Mononuclear cell (primary cell): Measurements from ENCODE around the gene DNAJC18. TPM values are rescaled to one million over a fixed set of nuclear protein-coding genes. Genes with fewer than 3 reads are reported as not detected.
"Not testable (repeated sequence)": the region's sequence is repeated elsewhere in the genome, so short reads cannot be mapped to it uniquely, and the experiment has no call there.

ENCODE experiments used
- H3K27me3 ChIP-seq: 2 replicates; pipeline ENCODE4 v1.6.0; 2011; ENCODE audit warnings: low read length, control low read depth; ENCODE audit not compliant: insufficient read depth
- H3K4me1 ChIP-seq: 2 replicates; pipeline ENCODE4 v1.5.1; 2011; ENCODE audit warnings: mild to moderate bottlenecking, low read length, control low read depth; ENCODE audit not compliant: insufficient read depth
- H3K4me3 ChIP-seq: 2 replicates; pipeline ENCODE4 v1.5.1; 2011; ENCODE audit warnings: mild to moderate bottlenecking, low read length, moderate library complexity
- H3K9me3 ChIP-seq: 2 replicates; pipeline ENCODE4 v1.5.1; 2011; ENCODE audit warnings: low read depth, mild to moderate bottlenecking, control low read depth, low read length
- total RNA-seq: library from RNA; depleted of rRNA; stranded (reverse); fragments of >200 nt; gene quantifications from one replicate; pipeline ENCODE4 v1.2.3, GENCODE V29; 2012

The DNAJC18 gene
- total RNA-seq, 1 donor = 2.2 TPM

DNA sequence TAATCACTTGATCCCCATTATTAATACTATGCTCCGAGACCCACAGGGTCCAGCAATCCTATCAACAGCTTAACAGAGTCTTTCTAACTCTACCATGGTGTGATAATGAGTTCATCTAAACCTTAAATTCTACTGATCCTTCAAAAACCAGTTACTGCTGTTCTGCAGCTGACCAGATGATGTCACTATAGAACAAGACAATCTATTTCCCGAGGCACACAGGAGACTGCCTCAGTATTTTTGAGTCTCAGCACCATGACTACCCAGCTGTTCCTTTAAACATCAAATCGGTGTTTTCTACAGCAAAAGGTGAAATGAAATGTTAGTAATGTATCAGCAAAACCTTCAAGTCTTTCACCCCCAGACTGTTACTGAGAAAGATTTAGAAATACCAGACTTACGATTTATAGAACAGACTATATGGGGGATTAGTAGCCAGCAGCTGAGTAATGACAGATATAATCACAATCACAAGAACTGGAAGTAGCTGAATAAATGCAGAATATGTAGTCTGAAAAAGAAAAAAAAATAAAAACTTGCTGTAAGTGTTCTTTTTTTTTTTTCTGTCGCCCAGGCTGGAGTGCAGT lies 16.9 kb downstream of the DNAJC18 start:
- no peaks in the 10 kb centered on the region for H3K4me1 ChIP-seq
- no peaks in the 10 kb centered on the region for H3K9me3 ChIP-seq
- no peaks in the 10 kb centered on the region for H3K27me3 ChIP-seq
- H3K4me3 ChIP-seq = no peak overlapping the region

- Histone ChIP-seq H3K4me3 (no peak overlapping the region), H3K27me3 (no peaks in the 10 kb centered on the region), H3K4me1 (peaks cover 4% of the 10 kb centered on the region), H3K9me3 (no peaks in the 10 kb centered on the region)
These were observed 19.8 kb downstream of the DNAJC18 start for GRCh38 chr5:139419226-139420192.

DNA sequence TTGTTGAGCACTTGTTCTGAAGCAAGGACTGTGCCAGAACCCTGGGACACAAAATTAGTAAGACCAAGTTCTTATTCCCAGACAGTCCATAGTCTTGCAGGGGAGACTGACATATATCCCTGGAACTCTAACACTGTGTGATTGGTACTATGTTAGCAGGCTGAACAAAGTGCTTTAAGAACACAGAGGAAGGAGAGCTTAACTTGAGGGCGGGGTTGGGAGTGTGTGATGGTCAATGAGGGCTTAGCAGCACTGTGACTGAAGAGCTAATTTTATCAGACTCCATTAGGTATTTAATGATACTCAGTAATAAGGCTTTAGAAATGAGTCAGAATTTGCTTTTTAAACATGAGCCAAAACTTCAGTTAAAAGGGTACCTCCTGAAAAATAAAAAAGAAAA lies 20.5 kb downstream of the DNAJC18 start:
- peaks cover 4% of the 10 kb centered on the region for H3K4me1 ChIP-seq
- no peaks in the 10 kb centered on the region for H3K27me3 ChIP-seq
- no peak overlapping the region for H3K4me3 ChIP-seq
- no peaks in the 10 kb centered on the region for H3K9me3 ChIP-seq

DNA sequence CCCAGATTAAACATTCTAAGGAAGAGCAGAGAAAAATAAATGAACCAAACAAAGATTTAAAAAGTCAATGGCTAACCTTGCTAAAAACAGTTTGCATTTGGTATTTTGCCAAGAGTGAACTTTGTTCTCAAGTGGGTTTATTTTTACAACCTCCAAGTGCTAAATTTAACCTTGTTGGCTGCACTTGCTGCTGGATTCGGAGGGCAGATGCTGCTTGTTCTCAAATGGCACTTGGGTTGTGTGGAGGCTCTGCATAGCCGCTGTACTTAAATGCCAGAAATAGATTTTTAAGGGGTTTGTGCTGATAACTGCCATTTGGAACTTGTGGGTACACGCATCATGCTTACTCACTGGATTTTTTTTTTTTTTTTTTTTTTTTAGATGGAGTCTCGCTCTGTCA lies 22.1 kb downstream of the DNAJC18 start:
- no peaks in the 10 kb centered on the region for H3K27me3 ChIP-seq
- no peaks in the 10 kb centered on the region for H3K9me3 ChIP-seq
- H3K4me1 ChIP-seq = peaks cover 4% of the 10 kb centered on the region
- no peak overlapping the region for H3K4me3 ChIP-seq

DNA sequence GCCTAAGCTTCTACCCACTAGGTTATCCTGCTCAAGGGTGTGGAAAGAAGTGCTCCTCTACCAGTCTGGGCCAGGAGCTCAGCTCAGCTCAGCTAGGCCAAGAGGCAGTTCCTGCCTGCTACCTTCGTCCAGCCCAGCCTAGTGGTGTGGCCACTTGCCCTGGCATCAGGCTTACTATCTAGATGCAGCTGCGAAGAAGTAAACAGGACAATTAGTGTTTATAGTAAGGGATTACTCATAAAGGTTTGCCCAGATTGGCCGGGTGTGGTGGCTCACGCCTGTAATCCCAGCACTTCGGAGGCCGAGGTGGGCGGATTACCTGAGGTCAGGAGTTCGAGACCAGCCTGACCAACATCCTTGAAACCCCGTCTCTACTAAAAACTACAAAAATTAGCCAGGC lies 22.7 kb downstream of the DNAJC18 start:
- Histone ChIP-seq H3K4me1 (peaks cover 4% of the 10 kb centered on the region), H3K4me3 (no peak overlapping the region), H3K9me3 (no peaks in the 10 kb centered on the region), H3K27me3 (no peaks in the 10 kb centered on the region)

- Histone ChIP-seq H3K4me1 (peaks cover 4% of the 10 kb centered on the region), H3K9me3 (no peaks in the 10 kb centered on the region), H3K27me3 (no peaks in the 10 kb centered on the region), H3K4me3 (no peak overlapping the region)
These were observed 23.5 kb downstream of the DNAJC18 start for GRCh38 chr5:139415869-139416268.

GRCh38 chr5:139415221-139415861 lies 24.0 kb downstream of the DNAJC18 start:
- no peak overlapping the region for H3K4me3 ChIP-seq
- H3K4me1 ChIP-seq = peaks cover 4% of the 10 kb centered on the region
- H3K9me3 ChIP-seq = no peaks in the 10 kb centered on the region
- H3K27me3 ChIP-seq = no peaks in the 10 kb centered on the region

DNA sequence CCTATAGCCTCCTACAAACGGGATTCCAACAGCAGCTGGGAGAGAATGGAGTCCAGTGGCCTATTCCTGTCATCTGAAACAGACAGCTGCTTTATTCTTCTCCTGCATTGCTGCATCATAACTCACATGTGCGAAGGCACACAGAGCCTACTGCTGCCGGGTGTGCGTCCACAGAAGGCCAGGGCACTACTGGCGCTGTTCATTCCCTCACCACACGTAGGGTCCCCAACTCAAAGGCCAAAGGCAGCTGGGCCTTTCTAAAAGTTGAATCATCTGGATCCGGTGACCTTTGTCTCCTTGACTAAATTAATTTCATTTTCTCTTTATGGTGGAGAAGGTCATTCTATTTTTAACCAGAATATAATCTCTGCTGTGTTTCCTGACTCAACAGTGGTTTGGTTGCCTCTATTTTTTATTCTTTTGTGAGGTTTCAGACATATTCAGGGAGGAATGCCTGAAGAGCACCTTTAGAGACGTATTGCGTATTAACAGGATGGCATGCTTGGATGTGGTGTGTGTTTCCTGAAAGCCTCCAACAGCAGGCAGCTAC lies 24.7 kb downstream of the DNAJC18 start:
- no peak overlapping the region for H3K4me3 ChIP-seq
- no peaks in the 10 kb centered on the region for H3K27me3 ChIP-seq
- H3K4me1 ChIP-seq = peaks cover 4% of the 10 kb centered on the region
- no peaks in the 10 kb centered on the region for H3K9me3 ChIP-seq

DNA sequence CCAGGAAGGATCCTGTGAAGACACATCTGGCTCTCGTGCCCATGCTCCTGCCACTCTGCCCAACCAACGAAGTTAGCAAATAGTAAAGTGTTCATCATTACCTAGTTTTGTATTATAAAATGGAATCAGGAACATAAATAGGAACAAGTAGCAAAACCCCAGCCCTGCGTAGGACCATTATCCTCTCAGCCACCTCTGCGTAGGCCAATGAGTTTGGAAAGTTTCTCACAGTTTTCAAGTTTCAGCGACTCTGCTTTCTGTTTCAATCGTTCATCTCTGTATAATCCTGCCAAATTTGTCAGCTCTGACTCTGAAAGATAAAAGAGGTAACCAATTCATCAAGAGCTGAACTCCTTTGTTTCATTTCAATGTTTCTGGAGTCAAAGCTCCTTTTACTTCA lies 25.4 kb downstream of the DNAJC18 start:
- Histone ChIP-seq H3K4me3 (no peak overlapping the region), H3K9me3 (no peaks in the 10 kb centered on the region)

GRCh38 chr5:139413153-139413552 lies 26.2 kb downstream of the DNAJC18 start:
- Histone ChIP-seq H3K4me1 (peaks cover 7% of the 10 kb centered on the region), H3K9me3 (no peaks in the 10 kb centered on the region), H3K4me3 (no peak overlapping the region), H3K27me3 (no peaks in the 10 kb centered on the region)

More for the DNA sequence above, 25.4 kb downstream of the DNAJC18 start:
- H3K4me1 ChIP-seq = peaks cover 4% of the 10 kb centered on the region
- H3K27me3 ChIP-seq = no peaks in the 10 kb centered on the region

GRCh38 chr5:139410993-139411828 lies 28.1 kb downstream of the DNAJC18 start:
- Histone ChIP-seq H3K9me3 (no peaks in the 10 kb centered on the region), H3K4me3 (no peak overlapping the region), H3K4me1 (peaks cover 19% of the 10 kb centered on the region), H3K27me3 (no peaks in the 10 kb centered on the region)

DNA sequence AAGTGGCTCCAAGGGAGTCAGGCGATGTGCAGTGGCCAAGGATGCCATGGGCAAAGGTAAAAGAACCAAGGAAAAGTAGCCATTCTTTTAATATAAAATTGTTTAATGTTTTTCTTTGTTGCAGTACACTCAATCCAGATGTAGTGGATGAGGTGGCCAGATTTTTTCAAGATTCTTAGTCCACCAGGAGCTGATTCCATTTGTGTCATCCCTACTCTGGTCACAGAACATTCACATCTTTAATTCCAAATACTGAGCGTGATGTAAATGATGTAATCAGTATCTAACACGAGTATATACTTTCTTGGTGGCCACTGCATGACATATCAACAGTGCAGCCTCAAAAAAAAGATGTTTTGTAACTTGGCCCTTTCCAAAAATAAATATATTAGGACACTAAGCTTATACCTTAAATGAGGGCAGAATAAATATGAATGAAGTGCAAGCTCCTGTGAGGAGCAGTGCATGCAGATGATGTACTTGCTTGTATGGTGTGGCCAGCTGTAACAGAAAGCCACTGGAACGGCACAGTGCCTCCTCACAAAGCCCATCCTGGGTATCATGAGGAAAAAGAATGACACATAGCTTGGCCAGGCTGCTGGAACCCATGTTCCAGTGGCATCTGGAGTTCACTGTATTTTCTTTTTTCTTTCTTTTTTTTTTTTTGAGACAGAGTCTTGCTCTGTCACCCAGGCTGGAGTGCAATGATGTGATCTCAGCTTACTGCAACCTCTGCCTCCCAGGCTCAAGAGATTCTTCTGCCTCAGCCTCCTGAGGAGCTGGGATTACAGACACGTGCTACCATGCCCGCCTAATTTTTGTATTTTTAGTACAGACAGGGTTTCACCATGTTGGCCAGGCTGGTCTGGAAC lies 29.0 kb downstream of the DNAJC18 start:
- Histone ChIP-seq H3K4me1 (peaks cover 17% of the 10 kb centered on the region), H3K9me3 (no peaks in the 10 kb centered on the region), H3K4me3 (no peak overlapping the region), H3K27me3 (no peaks in the 10 kb centered on the region)

DNA sequence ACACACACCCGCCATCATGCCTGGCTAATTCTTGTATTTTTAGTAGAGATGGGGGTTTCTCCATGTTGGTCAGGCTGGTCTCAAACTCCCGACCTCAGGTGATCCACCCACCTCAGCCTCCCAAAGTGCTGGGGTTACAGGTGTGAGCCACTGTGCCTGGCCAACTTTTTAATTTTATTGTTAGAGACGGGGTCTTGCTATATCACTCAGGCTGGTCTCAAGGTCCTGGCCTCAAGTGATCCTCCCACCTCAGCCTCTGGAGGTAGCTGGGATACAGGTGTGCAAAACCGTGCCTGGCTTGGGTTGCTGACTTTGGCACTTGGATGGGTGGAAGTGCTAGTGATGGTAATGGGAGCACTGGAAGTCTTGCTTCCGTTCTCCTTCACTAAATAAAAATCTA lies 30.2 kb downstream of the DNAJC18 start:
- not testable (repeated sequence) for H3K27me3 ChIP-seq, H3K9me3 ChIP-seq, H3K4me3 ChIP-seq
- H3K4me1 ChIP-seq = peaks cover 21% of the 10 kb centered on the region

DNA sequence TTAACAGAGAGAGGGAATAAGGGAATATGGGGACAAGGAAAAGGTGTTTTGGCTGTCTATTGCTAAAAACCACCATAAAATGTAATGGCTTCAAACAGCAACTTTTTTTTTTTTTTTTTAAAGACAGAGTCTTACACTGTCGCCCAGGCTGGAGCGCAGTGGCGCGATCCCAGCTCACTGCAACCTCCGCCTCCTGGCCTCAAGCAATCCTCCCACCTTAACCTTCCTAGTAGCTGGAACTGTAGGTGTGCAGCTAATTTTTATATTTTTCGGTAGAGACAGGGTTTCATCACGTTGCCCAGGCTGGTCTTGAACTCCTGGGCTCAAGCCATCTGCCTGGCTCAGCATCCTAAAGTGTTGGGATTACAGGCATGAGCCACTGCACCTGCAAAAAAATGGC lies 31.1 kb downstream of the DNAJC18 start:
- H3K4me1 ChIP-seq = peaks cover 27% of the 10 kb centered on the region
- H3K27me3 ChIP-seq = no peaks in the 10 kb centered on the region
- no peak overlapping the region for H3K4me3 ChIP-seq
- H3K9me3 ChIP-seq = no peaks in the 10 kb centered on the region
